Measurements from ENCODE around the gene PHTF2. TPM values are rescaled to one million over a fixed set of nuclear protein-coding genes. Genes with fewer than 3 reads are reported as not detected.
"Not testable (repeated sequence)": the region's sequence is repeated elsewhere in the genome, so short reads cannot be mapped to it uniquely, and the experiment has no call there.

Gene PHTF2
- total RNA-seq, 2 experiments from 2014 or later: 24.5 to 25.3 TPM

DNA sequence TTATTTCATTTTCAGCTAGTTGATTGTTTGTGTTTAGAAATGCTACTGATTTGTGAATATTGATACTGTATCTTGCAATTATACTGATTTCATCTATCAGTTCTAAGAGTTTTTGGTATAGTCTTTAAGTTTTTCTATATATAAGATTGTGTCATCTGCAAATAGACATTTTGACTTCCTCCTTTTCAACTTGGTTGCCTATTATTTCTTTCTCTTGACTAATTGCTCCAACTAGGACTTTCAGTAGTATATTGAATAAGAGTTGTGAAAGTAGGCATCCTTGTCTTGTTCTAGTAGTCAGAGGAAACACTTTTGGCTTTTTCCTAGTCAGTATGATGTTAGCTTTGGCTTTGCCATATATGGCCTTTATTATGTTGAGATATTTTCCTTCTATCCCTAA lies 20.4 kb downstream of the PHTF2 start:
- no peak for DNase-seq
- intact Hi-C loops (cut with micrococcal nuclease): loop anchor here (2.0 kb wide), 1 partner anchor 14 kb away; no protein-coding TSS in a partner anchor
- no peaks in the 10 kb centered on the region for H3K27me3 Mint-ChIP-seq (ENCODE audit: low read depth)
- CTCF ChIA-PET: no interaction called here
- H3K9me3 Mint-ChIP-seq: peaks cover 62% of the 10 kb centered on the region
- H3K36me3 Mint-ChIP-seq (ENCODE audit: low read depth): peaks cover 69% of the 10 kb centered on the region
- H3K4me1 Mint-ChIP-seq (ENCODE audit: low read depth): peaks cover 20% of the 10 kb centered on the region
- no peak overlapping the region for H3K27ac Mint-ChIP-seq
- H3K4me3 Mint-ChIP-seq: no peak overlapping the region

DNA sequence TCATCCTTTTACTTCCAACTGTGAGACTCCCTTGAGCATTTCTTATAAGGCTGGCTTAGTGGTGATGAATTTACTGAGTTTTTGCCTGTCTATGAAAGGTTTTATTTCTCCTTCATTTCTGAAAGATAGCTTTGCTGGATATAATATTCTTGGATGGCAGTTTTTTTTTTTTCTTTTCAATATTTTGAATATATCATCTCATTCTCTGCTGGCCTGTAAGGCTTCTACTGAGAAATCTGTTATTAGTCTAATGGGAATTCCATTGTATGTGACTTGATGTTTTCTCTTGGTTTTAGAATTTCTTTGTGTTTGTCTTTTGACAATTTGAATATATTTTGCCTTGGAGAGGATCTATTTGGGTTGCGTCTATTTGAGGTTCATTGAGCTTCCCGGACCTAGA lies 22.4 kb downstream of the PHTF2 start:
- H3K4me3 Mint-ChIP-seq: no peak overlapping the region
- no peak overlapping the region for H3K27ac Mint-ChIP-seq
- intact Hi-C loops (cut with micrococcal nuclease): no loop called here
- H3K4me1 Mint-ChIP-seq (ENCODE audit: low read depth): peaks cover 14% of the 10 kb centered on the region
- H3K36me3 Mint-ChIP-seq (ENCODE audit: low read depth): peaks cover 71% of the 10 kb centered on the region
- H3K9me3 Mint-ChIP-seq: peaks cover 67% of the 10 kb centered on the region
- CTCF ChIA-PET: no interaction called here
- DNase-seq: no peak
- no peaks in the 10 kb centered on the region for H3K27me3 Mint-ChIP-seq (ENCODE audit: low read depth)

DNA sequence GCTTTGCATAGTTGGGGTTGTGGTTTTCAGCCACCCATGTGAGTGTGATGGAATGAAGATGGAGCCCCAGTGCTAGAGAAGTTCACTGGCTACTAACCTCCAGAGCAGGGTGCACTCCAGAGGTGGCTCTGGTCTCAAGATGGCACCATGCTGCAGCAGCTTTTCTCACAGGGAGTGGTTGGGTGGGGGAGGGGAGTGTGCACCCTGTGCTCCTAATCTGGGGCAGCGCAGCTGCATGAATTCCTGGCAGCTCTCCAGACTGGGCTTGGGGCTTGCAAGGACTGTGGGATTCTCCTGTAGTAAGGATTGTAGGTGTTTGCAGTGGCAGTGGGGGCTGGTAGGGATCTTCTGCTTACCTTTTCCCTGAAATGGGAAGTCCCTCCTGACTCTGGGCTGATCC lies 23.7 kb downstream of the PHTF2 start:
- peaks cover 60% of the 10 kb centered on the region for H3K36me3 Mint-ChIP-seq (ENCODE audit: low read depth)
- intact Hi-C loops (cut with micrococcal nuclease): no loop called here
- H3K27ac Mint-ChIP-seq: no peak overlapping the region
- H3K9me3 Mint-ChIP-seq: peaks cover 59% of the 10 kb centered on the region
- CTCF ChIA-PET: no interaction called here
- no peak overlapping the region for H3K4me3 Mint-ChIP-seq
- DNase-seq: no peak
- H3K4me1 Mint-ChIP-seq (ENCODE audit: low read depth): peaks cover 21% of the 10 kb centered on the region
- no peaks in the 10 kb centered on the region for H3K27me3 Mint-ChIP-seq (ENCODE audit: low read depth)

GRCh38 chr7:77823787-77824186 lies 25.2 kb downstream of the PHTF2 start:
- CTCF ChIA-PET: interaction anchor here (0.6 kb wide), 1 partner anchor 186 kb away, joined by 3 read pairs; no protein-coding TSS in a partner anchor
- Mint-ChIP-seq H3K4me1 (ENCODE audit: low read depth) (peaks cover 24% of the 10 kb centered on the region), H3K36me3 (ENCODE audit: low read depth) (peaks cover 44% of the 10 kb centered on the region), H3K27me3 (ENCODE audit: low read depth) (no peaks in the 10 kb centered on the region), H3K27ac (no peak overlapping the region), H3K9me3 (peaks cover 46% of the 10 kb centered on the region), H3K4me3 (no peak overlapping the region)
- no peak for DNase-seq
- intact Hi-C loops (cut with micrococcal nuclease): no loop called here

DNA sequence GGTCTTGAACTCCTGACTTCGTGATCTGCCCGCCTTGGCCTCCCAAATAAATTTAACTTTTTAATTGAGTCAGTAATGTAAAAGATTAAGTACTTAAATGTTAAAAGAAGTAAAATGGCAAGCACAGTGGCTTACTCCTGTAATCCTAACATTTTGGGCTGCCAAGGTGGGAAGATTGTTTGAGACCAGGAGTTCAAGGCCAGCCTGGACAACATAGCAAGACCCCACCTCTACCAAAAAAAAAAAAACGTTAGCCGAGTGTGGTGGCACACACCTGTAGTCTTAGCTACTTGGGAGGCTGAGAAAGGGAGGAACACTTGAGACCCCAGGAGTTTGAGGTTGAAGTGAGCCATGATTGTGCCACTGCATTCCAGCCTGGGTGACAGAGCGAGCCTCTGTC lies 26.1 kb downstream of the PHTF2 start:
- intact Hi-C loops (cut with micrococcal nuclease): no loop called here
- Mint-ChIP-seq H3K27me3 (ENCODE audit: low read depth) (no peaks in the 10 kb centered on the region), H3K27ac (no peak overlapping the region), H3K4me1 (ENCODE audit: low read depth) (peaks cover 24% of the 10 kb centered on the region), H3K36me3 (ENCODE audit: low read depth) (peaks cover 38% of the 10 kb centered on the region), H3K4me3 (no peak overlapping the region), H3K9me3 (peaks cover 38% of the 10 kb centered on the region)
- DNase-seq: no peak
- CTCF ChIA-PET: no interaction called here

DNA sequence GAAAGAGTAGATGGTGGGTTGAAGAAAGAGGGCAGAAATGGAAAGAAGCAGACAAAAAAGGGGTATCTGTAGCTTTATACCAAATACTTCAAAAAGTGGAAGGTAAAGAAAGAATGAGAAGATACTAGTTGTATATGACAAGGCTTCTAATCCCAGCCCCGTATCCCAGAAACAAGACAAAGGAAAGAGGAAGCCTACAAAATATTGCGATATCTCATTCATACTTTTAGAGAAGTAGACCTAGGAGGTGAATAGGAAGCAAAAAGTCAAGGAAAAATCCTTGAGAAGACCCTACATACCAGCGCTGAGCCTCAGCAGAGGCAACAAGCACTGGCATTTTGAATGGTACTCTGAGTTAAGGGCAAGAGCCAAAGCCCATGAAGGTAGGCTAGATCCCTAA lies 26.6 kb downstream of the PHTF2 start:
- H3K36me3 Mint-ChIP-seq (ENCODE audit: low read depth): peaks cover 33% of the 10 kb centered on the region
- H3K27ac Mint-ChIP-seq: no peak overlapping the region
- no peak overlapping the region for H3K4me3 Mint-ChIP-seq
- peaks cover 33% of the 10 kb centered on the region for H3K9me3 Mint-ChIP-seq
- intact Hi-C loops (cut with micrococcal nuclease): no loop called here
- DNase-seq: no peak
- CTCF ChIA-PET: no interaction called here
- no peaks in the 10 kb centered on the region for H3K27me3 Mint-ChIP-seq (ENCODE audit: low read depth)
- peaks cover 24% of the 10 kb centered on the region for H3K4me1 Mint-ChIP-seq (ENCODE audit: low read depth)

- H3K27ac Mint-ChIP-seq: no peak overlapping the region
These were observed 27.7 kb downstream of the PHTF2 start for GRCh38 chr7:77826300-77826699.

DNA sequence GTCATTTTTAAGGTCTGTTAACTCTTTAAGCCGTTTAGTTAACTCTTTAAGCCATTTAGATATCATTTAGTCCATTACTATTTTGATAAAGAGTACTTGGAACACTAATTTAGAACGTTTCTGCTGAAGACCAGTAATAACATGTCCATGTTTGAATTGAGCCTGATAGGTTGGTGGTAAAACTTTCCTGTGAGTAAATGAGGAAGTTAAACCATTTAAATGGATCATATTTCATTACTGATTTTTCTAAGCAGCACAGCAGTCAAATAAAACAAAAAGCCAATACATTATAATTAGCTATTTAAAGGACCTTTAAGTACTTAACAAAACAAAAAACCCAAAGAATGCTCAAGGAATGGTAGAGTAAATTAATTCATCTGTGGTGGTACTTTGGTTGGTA lies 29.4 kb downstream of the PHTF2 start:
- H3K27me3 Mint-ChIP-seq (ENCODE audit: low read depth): no peaks in the 10 kb centered on the region
- DNase-seq: no peak
- CTCF ChIA-PET: interaction anchor here (0.7 to 1.2 kb wide), 2 partner anchors 13 to 16 kb away, joined by 3 read pairs; no protein-coding TSS in a partner anchor
- intact Hi-C loops (cut with micrococcal nuclease): no loop called here
- H3K27ac Mint-ChIP-seq: no peak overlapping the region
- H3K4me1 Mint-ChIP-seq (ENCODE audit: low read depth): peaks cover 34% of the 10 kb centered on the region
- H3K4me3 Mint-ChIP-seq: no peak overlapping the region
- peaks cover 9% of the 10 kb centered on the region for H3K36me3 Mint-ChIP-seq (ENCODE audit: low read depth)
- peaks cover 10% of the 10 kb centered on the region for H3K9me3 Mint-ChIP-seq

More at GRCh38 chr7:77826300-77826699, 27.7 kb downstream of the PHTF2 start:
- Mint-ChIP-seq H3K27me3 (ENCODE audit: low read depth) (no peaks in the 10 kb centered on the region), H3K4me1 (ENCODE audit: low read depth) (peaks cover 33% of the 10 kb centered on the region), H3K4me3 (no peak overlapping the region), H3K9me3 (peaks cover 22% of the 10 kb centered on the region), H3K36me3 (ENCODE audit: low read depth) (peaks cover 21% of the 10 kb centered on the region)
- CTCF ChIA-PET: no interaction called here
- intact Hi-C loops (cut with micrococcal nuclease): no loop called here
- DNase-seq: no peak

- no peak overlapping the region for H3K4me3 Mint-ChIP-seq
- peaks cover under 1% of the 10 kb centered on the region for H3K36me3 Mint-ChIP-seq (ENCODE audit: low read depth)
- no peaks in the 10 kb centered on the region for H3K27me3 Mint-ChIP-seq (ENCODE audit: low read depth)
- H3K4me1 Mint-ChIP-seq (ENCODE audit: low read depth): peaks cover 42% of the 10 kb centered on the region
- H3K27ac Mint-ChIP-seq: no peak overlapping the region
- no peak for DNase-seq
- intact Hi-C loops (cut with micrococcal nuclease): no loop called here
- peaks cover 2% of the 10 kb centered on the region for H3K9me3 Mint-ChIP-seq
- CTCF ChIA-PET: interaction anchor here (0.9 kb wide), 1 partner anchor 180 kb away, joined by 3 read pairs; no protein-coding TSS in a partner anchor
These were observed 32.2 kb downstream of the PHTF2 start for GRCh38 chr7:77830649-77831355.

- H3K36me3 Mint-ChIP-seq (ENCODE audit: low read depth): peaks cover 4% of the 10 kb centered on the region
- H3K4me1 Mint-ChIP-seq (ENCODE audit: low read depth): peaks cover 40% of the 10 kb centered on the region
- CTCF ChIA-PET: no interaction called here
- intact Hi-C loops (cut with micrococcal nuclease): no loop called here
- H3K4me3 Mint-ChIP-seq: no peak overlapping the region
- peak; percentile 34 for DNase-seq
- no peaks in the 10 kb centered on the region for H3K27me3 Mint-ChIP-seq (ENCODE audit: low read depth)
- H3K27ac Mint-ChIP-seq: no peak overlapping the region
- peaks cover 1% of the 10 kb centered on the region for H3K9me3 Mint-ChIP-seq
These were observed 32.9 kb downstream of the PHTF2 start for GRCh38 chr7:77831481-77831880.

- H3K4me1 Mint-ChIP-seq (ENCODE audit: low read depth): peaks cover 36% of the 10 kb centered on the region
- no peak overlapping the region for H3K27ac Mint-ChIP-seq
- H3K27me3 Mint-ChIP-seq (ENCODE audit: low read depth): no peaks in the 10 kb centered on the region
- intact Hi-C loops (cut with micrococcal nuclease): loop anchor here (2.0 kb wide), 1 partner anchor 13 kb away; no protein-coding TSS in a partner anchor
- no peak overlapping the region for H3K4me3 Mint-ChIP-seq
- DNase-seq: no peak
- peaks cover 1% of the 10 kb centered on the region for H3K9me3 Mint-ChIP-seq
- CTCF ChIA-PET: interaction anchor here (0.6 kb wide), 1 partner anchor 34 kb away, joined by 3 read pairs; the partner anchor contains the start of genes PHTF2 and TMEM60
- H3K36me3 Mint-ChIP-seq (ENCODE audit: low read depth): peaks cover 5% of the 10 kb centered on the region
These were observed 33.4 kb downstream of the PHTF2 start for GRCh38 chr7:77831953-77832352.

- intact Hi-C loops (cut with micrococcal nuclease): loop anchor here (2.0 kb wide), 1 partner anchor 14 kb away; no protein-coding TSS in a partner anchor
- Mint-ChIP-seq H3K27me3 (ENCODE audit: low read depth) (no peaks in the 10 kb centered on the region), H3K36me3 (ENCODE audit: low read depth) (peaks cover 5% of the 10 kb centered on the region), H3K27ac (no peak overlapping the region), H3K9me3 (peaks cover 1% of the 10 kb centered on the region), H3K4me3 (no peak overlapping the region), H3K4me1 (ENCODE audit: low read depth) (peaks cover 36% of the 10 kb centered on the region)
- no peak for DNase-seq
- CTCF ChIA-PET: interaction anchor here (1.6 kb wide), 1 partner anchor 181 kb away, joined by 6 read pairs; no protein-coding TSS in a partner anchor
These were observed 34.6 kb downstream of the PHTF2 start for GRCh38 chr7:77833136-77833535.

- H3K9me3 Mint-ChIP-seq: not testable (repeated sequence)
These were observed 37.9 kb downstream of the PHTF2 start for GRCh38 chr7:77836425-77836824.

More at GRCh38 chr7:77836425-77836824, 37.9 kb downstream of the PHTF2 start:
- DNase-seq; H3K4me3 Mint-ChIP-seq; H3K27me3 Mint-ChIP-seq (ENCODE audit: low read depth); H3K27ac Mint-ChIP-seq; CTCF ChIA-PET; intact Hi-C loops (cut with micrococcal nuclease); H3K36me3 Mint-ChIP-seq (ENCODE audit: low read depth): not testable (repeated sequence)
- peaks cover 26% of the 10 kb centered on the region for H3K4me1 Mint-ChIP-seq (ENCODE audit: low read depth)
